HG03159 (cell line): Measurements from ENCODE around the gene MRGPRG.

Experiments used
- ATAC-seq: cut with Tn5 transposase; IDR thresholded peaks from one replicate; pipeline ENCODE4 v1.9.1; 2021; ENCODE audit warnings: mild to moderate bottlenecking, moderate library complexity; ENCODE audit not compliant: unreplicated experiment

MRGPRG gene

GRCh38 chr11:3207526-3208189 lies 11.0 kb downstream of the MRGPRG start:
- ATAC-seq: no peak

- no peak for ATAC-seq
Observed at GRCh38 chr11:3206922-3207204, 11.8 kb downstream of the MRGPRG start.

- ATAC-seq: no peak
Observed at GRCh38 chr11:3206156-3206921, 12.3 kb downstream of the MRGPRG start.

- no peak for ATAC-seq
Observed at GRCh38 chr11:3205261-3206155, 13.1 kb downstream of the MRGPRG start.

GRCh38 chr11:3204141-3205015 lies 14.2 kb downstream of the MRGPRG start:
- no peak for ATAC-seq

GRCh38 chr11:3203221-3204043 lies 15.2 kb downstream of the MRGPRG start:
- ATAC-seq: no peak

- no peak for ATAC-seq
Observed at GRCh38 chr11:3202759-3203158, 15.9 kb downstream of the MRGPRG start.

- no peak for ATAC-seq
Observed at GRCh38 chr11:3202305-3202704, 16.3 kb downstream of the MRGPRG start.

GRCh38 chr11:3201677-3202181 lies 16.9 kb downstream of the MRGPRG start:
- no peak for ATAC-seq

GRCh38 chr11:3201112-3201581 lies 17.5 kb downstream of the MRGPRG start:
- ATAC-seq: no peak

- no peak for ATAC-seq
Observed at GRCh38 chr11:3200388-3201111, 18.1 kb downstream of the MRGPRG start.

- ATAC-seq: no peak
Observed at GRCh38 chr11:3199537-3200295, 18.9 kb downstream of the MRGPRG start.

- ATAC-seq: no peak
Observed at GRCh38 chr11:3198815-3199214, 19.8 kb downstream of the MRGPRG start.

GRCh38 chr11:3197878-3198528 lies 20.6 kb downstream of the MRGPRG start:
- ATAC-seq: no peak

GRCh38 chr11:3197044-3197695 lies 21.4 kb downstream of the MRGPRG start:
- no peak for ATAC-seq

GRCh38 chr11:3196161-3197043 lies 22.2 kb downstream of the MRGPRG start:
- ATAC-seq: no peak
